Activated effector memory CD4-positive, alpha-beta T cell treated with anti-CD3 and anti-CD28 coated beads, Interleukin-2, amount 50 U/mL, for 16 hours (primary cell): Measurements from ENCODE around the gene MRPL44.

Experiments
- DNase-seq: peaks from one replicate; pipeline ENCODE4 v3.0.0-alpha.2; 2020

Gene MRPL44

DNA sequence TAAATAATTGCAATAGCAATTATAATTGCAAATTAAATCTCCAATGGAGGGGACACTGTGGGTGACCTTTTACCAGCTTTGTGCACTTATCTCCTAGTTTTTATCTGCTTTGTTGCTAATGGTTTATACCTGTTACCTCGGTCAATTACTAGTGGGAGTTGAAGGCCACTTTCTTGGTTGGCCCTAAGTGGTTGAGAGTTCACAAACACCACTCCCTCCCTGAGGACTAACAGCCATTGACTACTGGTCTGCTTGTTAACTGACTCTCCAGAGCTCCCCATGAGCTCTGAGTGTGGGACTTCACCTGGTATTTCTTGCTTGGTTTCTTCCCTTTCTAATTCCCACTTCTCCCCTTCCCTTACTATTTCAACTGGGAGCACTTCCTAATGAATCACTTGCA, 54.6 kb downstream of the MRPL44 start:
- DNase-seq, result no peak

DNA sequence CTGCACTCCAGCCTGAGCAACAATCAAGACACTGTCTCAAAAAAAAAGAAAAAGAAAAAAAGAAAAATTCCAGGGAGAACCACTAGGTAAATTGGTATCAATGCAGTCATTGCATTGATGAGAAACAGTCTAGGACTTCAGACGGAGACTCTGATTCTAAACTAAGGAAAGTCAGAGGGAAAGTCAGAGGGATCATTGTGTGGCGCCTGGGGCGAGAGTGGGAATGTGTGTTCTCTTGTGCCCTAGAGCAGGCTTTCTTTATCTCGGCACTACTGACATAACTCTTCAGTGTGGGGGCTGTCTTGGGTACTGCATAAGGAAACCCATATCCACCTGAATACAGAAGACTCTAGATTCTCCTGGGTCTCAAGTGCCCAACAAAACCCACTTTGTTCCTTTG, 57.1 kb downstream of the MRPL44 start:
- DNase-seq, result no peak

DNA sequence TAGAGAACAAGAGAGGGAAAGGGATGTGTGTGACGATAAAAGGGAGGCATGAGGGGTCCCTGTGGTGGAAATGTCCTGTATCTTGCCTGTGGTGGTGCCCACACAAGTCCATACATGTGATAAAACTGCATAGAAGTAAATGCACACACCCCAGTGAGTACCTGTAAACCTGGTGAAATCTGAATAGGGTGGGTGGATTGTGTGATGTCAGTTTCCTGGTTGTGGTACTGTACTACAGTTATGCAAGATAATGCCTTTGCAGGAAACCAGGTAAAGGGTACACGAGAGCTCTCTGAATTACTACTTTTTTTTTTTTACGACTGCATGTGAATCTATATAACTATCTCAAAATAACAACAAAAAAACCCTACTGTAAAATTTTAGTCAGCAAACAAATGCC, 59.7 kb downstream of the MRPL44 start:
- no peak for DNase-seq
